ENCODE results near the gene TWF2. TPM values are rescaled to one million over a fixed set of nuclear protein-coding genes. Genes with fewer than 3 reads are reported as not detected.

TWF2 gene
- total and polyA plus RNA-seq, 9 of the 15 experiments (the other 6 are each of a cell fraction or from before 2014, with no cell fraction given) = 0.11 to 61.9 (median 29.7) TPM

DNA sequence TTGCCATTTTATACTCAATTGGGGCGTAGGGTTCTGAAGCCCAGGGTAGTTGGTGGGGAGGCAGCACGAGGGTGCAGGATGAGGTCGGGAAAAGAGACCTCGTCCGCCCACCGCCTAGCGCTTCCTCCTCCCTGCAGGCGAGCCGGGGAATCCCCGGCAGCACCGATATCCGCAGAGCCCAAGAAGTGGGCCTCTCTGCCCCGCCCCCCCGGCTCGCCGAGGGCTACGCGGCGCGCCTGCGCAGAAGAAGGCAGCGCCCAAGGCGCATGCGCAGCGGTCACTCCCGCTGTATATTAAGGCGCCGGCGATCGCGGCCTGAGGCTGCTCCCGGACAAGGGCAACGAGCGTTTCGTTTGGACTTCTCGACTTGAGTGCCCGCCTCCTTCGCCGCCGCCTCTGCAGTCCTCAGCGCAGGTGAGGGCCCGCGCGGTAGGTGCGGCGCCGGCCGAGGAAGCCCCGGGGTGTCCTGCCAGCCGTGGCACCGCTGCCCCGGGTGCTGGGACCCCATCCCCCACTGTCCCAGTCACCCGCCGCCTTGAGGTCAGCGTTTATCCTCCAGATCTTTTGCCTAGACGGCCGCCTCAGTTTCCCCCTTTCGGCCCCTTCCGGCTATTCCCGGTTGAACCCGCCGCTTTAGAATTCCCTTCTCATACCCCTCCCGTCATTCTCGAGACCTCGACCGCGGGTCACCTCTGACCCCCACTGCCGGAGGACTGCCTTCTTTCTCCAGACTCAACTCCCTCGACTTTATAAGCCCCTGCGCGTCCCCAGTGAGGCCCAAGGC, 40.9 kb downstream of the TWF2 start, which contains the start of gene ALAS1 (continued):
- TF ChIP-seq ZNF384 (IDR thresholded peaks at IDR 0.05; ENCODE audit: low read depth, low read length) (no peak), POLR2H (tag; IDR thresholded peaks at IDR 0.05; ENCODE audit: low read depth) (0 out of 2 replicates have a peak, but pooled peaks have one; percentile 45), PHF20 (IDR thresholded peaks at IDR 0.05; ENCODE audit: partially characterized antibody) (peak; percentile 52), RCOR1 (IDR thresholded peaks at IDR 0.05; ENCODE audit: borderline replicate concordance in 1 of 2, low read depth in 2 of 2, low read length in 2 of 2) (0 out of 4 replicates have a peak, but pooled peaks of 1 of the 2 experiments have one; percentile 3), COPS2 (conservative IDR thresholded peaks at IDR 0.05) (no peak), RBM34 (IDR thresholded peaks at IDR 0.05; ENCODE audit: borderline replicate concordance, insufficient read depth, low read length) (no peak), SIN3A (IDR thresholded peaks at IDR 0.05; ENCODE audit: borderline replicate concordance in 2 of 2, control insufficient read depth in 1 of 2, low read depth in 2 of 2, low read length in 2 of 2) (peak in 1 of 2 experiments; percentile 27; a peak in 2 of 4 replicates), TAF1 (IDR thresholded peaks at IDR 0.05; ENCODE audit: control insufficient read depth, extremely low read depth, insufficient read depth, low read length, severe bottlenecking) (peak; percentile 67), MTA3 (IDR thresholded peaks at IDR 0.05; ENCODE audit: borderline replicate concordance) (peak; percentile 63; the same call in 1 of the 2 replicates), POU5F1 (IDR thresholded peaks at IDR 0.05; ENCODE audit: borderline replicate concordance, low read depth, low read length, partially characterized antibody) (peak; percentile 77), NR2C2 (CRISPR knock-in tag; IDR thresholded peaks at IDR 0.05) (no peak), NR2C2 (tag; IDR thresholded peaks at IDR 0.05) (peak; percentile 88), YY1 (IDR thresholded peaks at IDR 0.05; ENCODE audit: borderline replicate concordance in 1 of 3, control insufficient read depth in 1 of 3, extremely low read depth in 1 of 3, insufficient read depth in 3 of 3, insufficient read length in 1 of 3, insufficient replicate concordance in 2 of 3, low read depth in 1 of 3, low read length in 2 of 3) (peak in 1 of 3 experiments; percentile 31), NR2C1 (IDR thresholded peaks at IDR 0.05) (peak; percentile 57; the same call in 1 of the 2 replicates), NR2C1 (tag; IDR thresholded peaks at IDR 0.05) (peak; percentile 55), MAZ (CRISPR knock-in tag; conservative IDR thresholded peaks at IDR 0.05 in 1 of 2, IDR thresholded peaks at IDR 0.05 in 1 of 2) (peak; percentile 39 to 82; a peak in 3 of 4 replicates), PTRF (tag; IDR thresholded peaks at IDR 0.05) (no peak), DPF2 (IDR thresholded peaks at IDR 0.05) (no peak), EGR1 (conservative IDR thresholded peaks at IDR 0.05) (peak; percentile 61)
- TF ChIP-seq, protein P1, sequence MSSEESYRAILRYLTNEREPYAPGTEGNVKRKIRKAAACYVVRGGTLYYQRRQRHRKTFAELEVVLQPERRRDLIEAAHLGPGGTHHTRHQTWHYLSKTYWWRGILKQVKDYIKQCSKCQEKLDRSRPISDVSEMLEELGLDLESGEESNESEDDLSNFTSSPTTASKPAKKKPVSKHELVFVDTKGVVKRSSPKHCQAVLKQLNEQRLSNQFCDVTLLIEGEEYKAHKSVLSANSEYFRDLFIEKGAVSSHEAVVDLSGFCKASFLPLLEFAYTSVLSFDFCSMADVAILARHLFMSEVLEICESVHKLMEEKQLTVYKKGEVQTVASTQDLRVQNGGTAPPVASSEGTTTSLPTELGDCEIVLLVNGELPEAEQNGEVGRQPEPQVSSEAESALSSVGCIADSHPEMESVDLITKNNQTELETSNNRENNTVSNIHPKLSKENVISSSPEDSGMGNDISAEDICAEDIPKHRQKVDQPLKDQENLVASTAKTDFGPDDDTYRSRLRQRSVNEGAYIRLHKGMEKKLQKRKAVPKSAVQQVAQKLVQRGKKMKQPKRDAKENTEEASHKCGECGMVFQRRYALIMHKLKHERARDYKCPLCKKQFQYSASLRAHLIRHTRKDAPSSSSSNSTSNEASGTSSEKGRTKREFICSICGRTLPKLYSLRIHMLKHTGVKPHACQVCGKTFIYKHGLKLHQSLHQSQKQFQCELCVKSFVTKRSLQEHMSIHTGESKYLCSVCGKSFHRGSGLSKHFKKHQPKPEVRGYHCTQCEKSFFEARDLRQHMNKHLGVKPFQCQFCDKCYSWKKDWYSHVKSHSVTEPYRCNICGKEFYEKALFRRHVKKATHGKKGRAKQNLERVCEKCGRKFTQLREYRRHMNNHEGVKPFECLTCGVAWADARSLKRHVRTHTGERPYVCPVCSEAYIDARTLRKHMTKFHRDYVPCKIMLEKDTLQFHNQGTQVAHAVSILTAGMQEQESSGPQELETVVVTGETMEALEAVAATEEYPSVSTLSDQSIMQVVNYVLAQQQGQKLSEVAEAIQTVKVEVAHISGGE (CRISPR knock-in tag; IDR thresholded peaks at IDR 0.05) = peak in 1 of 3 experiments; percentile 26; a peak in 1 of 6 replicates
- TF ChIP-seq, protein P2, sequence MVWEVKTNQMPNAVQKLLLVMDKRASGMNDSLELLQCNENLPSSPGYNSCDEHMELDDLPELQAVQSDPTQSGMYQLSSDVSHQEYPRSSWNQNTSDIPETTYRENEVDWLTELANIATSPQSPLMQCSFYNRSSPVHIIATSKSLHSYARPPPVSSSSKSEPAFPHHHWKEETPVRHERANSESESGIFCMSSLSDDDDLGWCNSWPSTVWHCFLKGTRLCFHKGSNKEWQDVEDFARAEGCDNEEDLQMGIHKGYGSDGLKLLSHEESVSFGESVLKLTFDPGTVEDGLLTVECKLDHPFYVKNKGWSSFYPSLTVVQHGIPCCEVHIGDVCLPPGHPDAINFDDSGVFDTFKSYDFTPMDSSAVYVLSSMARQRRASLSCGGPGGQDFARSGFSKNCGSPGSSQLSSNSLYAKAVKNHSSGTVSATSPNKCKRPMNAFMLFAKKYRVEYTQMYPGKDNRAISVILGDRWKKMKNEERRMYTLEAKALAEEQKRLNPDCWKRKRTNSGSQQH (CRISPR knock-in tag; IDR thresholded peaks at IDR 0.05) = no peak

Measured in K562 (cell line).